ENCODE data around the gene ANP32E.
A peak's percentile ranks its signal among the peaks of the same experiment; 100 is the strongest.
"Not testable (repeated sequence)": the region's sequence is repeated elsewhere in the genome, so short reads cannot be mapped to it uniquely, and the experiment has no call there.

Gene ANP32E

DNA sequence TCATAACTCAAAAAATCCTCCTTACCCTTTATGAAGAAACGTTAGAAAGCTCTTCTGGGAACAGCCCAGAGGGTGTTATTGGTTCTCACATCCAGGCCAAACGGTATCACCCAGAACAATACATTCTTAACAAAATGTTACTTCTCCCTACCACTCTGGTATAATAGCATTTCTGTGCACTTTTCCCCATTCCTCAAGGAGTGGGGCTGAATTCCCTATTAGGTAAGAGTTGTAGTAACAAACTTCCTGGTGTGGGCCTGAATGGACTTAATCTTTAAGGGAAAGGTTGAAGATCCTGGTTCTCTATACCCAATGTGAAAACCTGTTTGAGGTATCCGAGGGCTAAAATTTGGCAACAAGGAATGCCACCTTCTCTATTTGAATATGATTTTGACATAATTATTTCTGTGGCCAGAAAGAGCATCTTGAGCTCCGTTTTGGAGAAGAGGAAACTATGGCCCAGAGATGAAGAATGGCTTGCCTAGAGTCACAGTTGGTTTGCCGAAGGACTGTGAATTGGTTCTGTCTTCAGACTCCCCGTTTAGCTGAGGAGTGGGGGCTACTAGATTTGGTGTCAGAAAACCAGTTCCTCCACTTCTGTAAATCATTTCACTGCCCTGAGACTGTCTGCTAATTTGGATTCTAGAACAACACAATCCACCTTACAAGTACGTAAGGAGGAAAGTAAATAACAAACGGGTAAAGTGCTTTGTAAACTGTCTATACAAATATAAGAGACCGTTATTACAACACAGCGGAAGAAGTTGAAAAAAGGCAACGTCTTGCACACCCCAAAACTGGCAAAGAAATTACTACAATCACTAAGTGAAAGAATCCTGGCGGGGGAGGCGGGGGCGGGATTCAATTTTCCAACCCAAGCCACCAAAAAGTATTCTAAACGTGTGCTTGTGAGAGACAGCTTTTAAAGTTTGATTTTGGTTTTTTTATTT lies 2.3 kb downstream of the ANP32E start:
- no peaks in the 10 kb centered on the region for H3K27me3 ChIP-seq (ENCODE audit: insufficient read depth, low read length)
- peak overlapping the region; percentile 32; the same call in 1 of the 2 replicates for H3K27ac ChIP-seq (ENCODE audit: low read depth, low read length)
- H3K36me3 ChIP-seq (ENCODE audit: insufficient read depth, low read length): peaks cover 34% of the 10 kb centered on the region
- peaks cover 19% of the 10 kb centered on the region for H3K4me1 ChIP-seq (ENCODE audit: insufficient read depth, low read length)
- 50% methylated on average over 8 of the region's 15 CpGs for WGBS
- H3K4me3 ChIP-seq (ENCODE audit: low read length): peak overlapping the region; percentile 92
- peak overlapping the region; percentile 97 for H3K9ac ChIP-seq (ENCODE audit: low read depth, low read length)
- no peaks in the 10 kb centered on the region for H3K9me3 ChIP-seq (ENCODE audit: insufficient read depth, low read depth, low read length)

DNA sequence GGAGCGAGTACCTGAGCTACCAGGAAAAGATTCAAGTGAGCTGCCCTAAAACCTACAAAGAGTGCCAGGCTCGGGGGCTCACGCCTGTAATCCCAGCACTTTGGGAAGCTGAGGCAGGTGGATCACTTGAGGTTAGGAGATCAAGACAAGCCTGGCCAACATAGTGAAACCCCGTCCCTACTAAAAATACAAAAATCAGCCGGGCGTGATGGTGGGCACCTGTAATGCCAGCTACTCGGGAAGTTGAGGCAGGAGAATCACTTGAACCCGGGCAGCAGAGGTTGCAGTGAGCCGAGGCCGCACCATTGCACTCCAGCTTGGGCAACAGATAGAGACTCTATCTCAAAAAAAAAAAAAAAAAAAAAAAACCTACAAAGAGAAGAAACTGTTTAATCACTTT lies 3.0 kb downstream of the ANP32E start:
- H3K9ac ChIP-seq (ENCODE audit: low read depth, low read length); H3K27ac ChIP-seq (ENCODE audit: low read depth, low read length); H3K9me3 ChIP-seq (ENCODE audit: insufficient read depth, low read depth, low read length); H3K27me3 ChIP-seq (ENCODE audit: insufficient read depth, low read length); H3K4me3 ChIP-seq (ENCODE audit: low read length): not testable (repeated sequence)
- Histone ChIP-seq H3K36me3 (ENCODE audit: insufficient read depth, low read length) (peaks cover 40% of the 10 kb centered on the region), H3K4me1 (ENCODE audit: insufficient read depth, low read length) (peaks cover 19% of the 10 kb centered on the region)
- 94% methylated on average over 10 of the region's 10 CpGs for WGBS

GRCh38 chr1:150228246-150228645 lies 7.7 kb downstream of the ANP32E start:
- H3K9ac ChIP-seq (ENCODE audit: low read depth, low read length); H3K27me3 ChIP-seq (ENCODE audit: insufficient read depth, low read length); H3K9me3 ChIP-seq (ENCODE audit: insufficient read depth, low read depth, low read length); H3K4me1 ChIP-seq (ENCODE audit: insufficient read depth, low read length); H3K4me3 ChIP-seq (ENCODE audit: low read length); H3K27ac ChIP-seq (ENCODE audit: low read depth, low read length): not testable (repeated sequence)
- H3K36me3 ChIP-seq (ENCODE audit: insufficient read depth, low read length): peaks cover 80% of the 10 kb centered on the region
- 96% methylated on average over 10 of the region's 10 CpGs for WGBS

DNA sequence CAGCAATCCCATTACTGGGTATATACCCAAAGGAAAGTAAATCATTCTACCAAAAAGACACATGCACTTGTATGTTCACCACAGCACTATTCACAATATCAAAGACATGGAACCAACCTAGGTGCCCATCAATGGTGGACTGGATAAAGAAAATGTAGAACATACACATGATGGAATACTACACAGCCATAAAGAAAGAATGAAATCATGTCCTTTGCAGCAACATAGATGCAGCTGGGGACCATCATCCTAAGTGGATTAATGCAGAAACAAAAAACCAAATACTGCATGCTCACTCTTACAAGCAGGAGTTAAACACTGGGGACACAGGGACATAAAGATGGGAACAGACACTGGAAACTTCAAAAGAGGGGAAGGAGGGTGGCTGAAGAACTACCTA lies 8.7 kb downstream of the ANP32E start:
- Histone ChIP-seq H3K4me3 (ENCODE audit: low read length) (no peak overlapping the region), H3K9ac (ENCODE audit: low read depth, low read length) (no peak overlapping the region), H3K36me3 (ENCODE audit: insufficient read depth, low read length) (peaks cover 89% of the 10 kb centered on the region), H3K27me3 (ENCODE audit: insufficient read depth, low read length) (no peaks in the 10 kb centered on the region), H3K9me3 (ENCODE audit: insufficient read depth, low read depth, low read length) (no peaks in the 10 kb centered on the region), H3K27ac (ENCODE audit: low read depth, low read length) (no peak overlapping the region), H3K4me1 (ENCODE audit: insufficient read depth, low read length) (no peaks in the 10 kb centered on the region)

GRCh38 chr1:150226486-150226885 lies 9.4 kb downstream of the ANP32E start:
- no peak overlapping the region for H3K4me3 ChIP-seq (ENCODE audit: low read length)
- 93% methylated on average over 1 of the region's 2 CpGs for WGBS
- peaks cover 90% of the 10 kb centered on the region for H3K36me3 ChIP-seq (ENCODE audit: insufficient read depth, low read length)
- H3K9me3 ChIP-seq (ENCODE audit: insufficient read depth, low read depth, low read length): no peaks in the 10 kb centered on the region
- no peaks in the 10 kb centered on the region for H3K27me3 ChIP-seq (ENCODE audit: insufficient read depth, low read length)
- H3K4me1 ChIP-seq (ENCODE audit: insufficient read depth, low read length): no peaks in the 10 kb centered on the region
- H3K27ac ChIP-seq (ENCODE audit: low read depth, low read length): no peak overlapping the region
- H3K9ac ChIP-seq (ENCODE audit: low read depth, low read length): no peak overlapping the region

DNA sequence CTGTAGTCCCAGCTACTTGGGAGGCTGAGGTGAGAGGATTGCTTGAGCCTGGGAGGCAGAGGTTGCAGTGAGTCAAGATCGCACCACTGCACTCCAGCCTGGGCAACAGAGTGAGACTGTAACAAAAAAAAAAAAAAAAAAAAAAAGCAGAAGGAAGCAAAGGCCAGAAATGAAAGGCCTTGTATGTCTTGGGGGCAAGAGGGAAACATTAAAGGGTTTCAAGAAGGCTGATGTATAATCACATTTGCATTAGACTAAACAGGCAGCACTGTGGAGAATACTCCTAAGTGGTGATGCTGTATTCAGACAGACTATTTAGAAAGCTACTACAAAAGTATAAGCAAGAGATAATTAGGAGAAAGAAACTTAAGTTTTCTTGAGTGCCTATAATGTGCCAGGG lies 10.4 kb downstream of the ANP32E start:
- Histone ChIP-seq H3K27ac (ENCODE audit: low read depth, low read length) (no peak overlapping the region), H3K9me3 (ENCODE audit: insufficient read depth, low read depth, low read length) (no peaks in the 10 kb centered on the region), H3K36me3 (ENCODE audit: insufficient read depth, low read length) (peaks cover 88% of the 10 kb centered on the region), H3K9ac (ENCODE audit: low read depth, low read length) (no peak overlapping the region), H3K4me1 (ENCODE audit: insufficient read depth, low read length) (no peaks in the 10 kb centered on the region), H3K4me3 (ENCODE audit: low read length) (no peak overlapping the region), H3K27me3 (ENCODE audit: insufficient read depth, low read length) (no peaks in the 10 kb centered on the region)
- WGBS: 83% methylated on average over 1 of the region's 1 CpG

GRCh38 chr1:150224983-150225382 lies 10.9 kb downstream of the ANP32E start:
- Histone ChIP-seq H3K9me3 (ENCODE audit: insufficient read depth, low read depth, low read length) (no peaks in the 10 kb centered on the region), H3K27ac (ENCODE audit: low read depth, low read length) (no peak overlapping the region), H3K4me3 (ENCODE audit: low read length) (no peak overlapping the region), H3K9ac (ENCODE audit: low read depth, low read length) (no peak overlapping the region), H3K27me3 (ENCODE audit: insufficient read depth, low read length) (no peaks in the 10 kb centered on the region), H3K4me1 (ENCODE audit: insufficient read depth, low read length) (no peaks in the 10 kb centered on the region), H3K36me3 (ENCODE audit: insufficient read depth, low read length) (peaks cover 88% of the 10 kb centered on the region)
- WGBS: 96% methylated on average over 1 of the region's 1 CpG

GRCh38 chr1:150221552-150221951 lies 14.4 kb downstream of the ANP32E start:
- no peak overlapping the region for H3K4me3 ChIP-seq (ENCODE audit: low read length)
- no peak overlapping the region for H3K27ac ChIP-seq (ENCODE audit: low read depth, low read length)

GRCh38 chr1:150215855-150216254 lies 20.1 kb downstream of the ANP32E start:
- H3K4me3 ChIP-seq (ENCODE audit: low read length); H3K9me3 ChIP-seq (ENCODE audit: insufficient read depth, low read depth, low read length); H3K27me3 ChIP-seq (ENCODE audit: insufficient read depth, low read length); H3K4me1 ChIP-seq (ENCODE audit: insufficient read depth, low read length); H3K9ac ChIP-seq (ENCODE audit: low read depth, low read length); H3K27ac ChIP-seq (ENCODE audit: low read depth, low read length): not testable (repeated sequence)
- H3K36me3 ChIP-seq (ENCODE audit: insufficient read depth, low read length): peaks cover 27% of the 10 kb centered on the region
- 98% methylated on average over 6 of the region's 6 CpGs for WGBS

More at GRCh38 chr1:150221552-150221951, 14.4 kb downstream of the ANP32E start:
- H3K9ac ChIP-seq (ENCODE audit: low read depth, low read length): no peak overlapping the region
- WGBS: 87% methylated on average over 2 of the region's 2 CpGs
- no peaks in the 10 kb centered on the region for H3K9me3 ChIP-seq (ENCODE audit: insufficient read depth, low read depth, low read length)
- H3K27me3 ChIP-seq (ENCODE audit: insufficient read depth, low read length): no peaks in the 10 kb centered on the region
- peaks cover 73% of the 10 kb centered on the region for H3K36me3 ChIP-seq (ENCODE audit: insufficient read depth, low read length)
- no peaks in the 10 kb centered on the region for H3K4me1 ChIP-seq (ENCODE audit: insufficient read depth, low read length)

DNA sequence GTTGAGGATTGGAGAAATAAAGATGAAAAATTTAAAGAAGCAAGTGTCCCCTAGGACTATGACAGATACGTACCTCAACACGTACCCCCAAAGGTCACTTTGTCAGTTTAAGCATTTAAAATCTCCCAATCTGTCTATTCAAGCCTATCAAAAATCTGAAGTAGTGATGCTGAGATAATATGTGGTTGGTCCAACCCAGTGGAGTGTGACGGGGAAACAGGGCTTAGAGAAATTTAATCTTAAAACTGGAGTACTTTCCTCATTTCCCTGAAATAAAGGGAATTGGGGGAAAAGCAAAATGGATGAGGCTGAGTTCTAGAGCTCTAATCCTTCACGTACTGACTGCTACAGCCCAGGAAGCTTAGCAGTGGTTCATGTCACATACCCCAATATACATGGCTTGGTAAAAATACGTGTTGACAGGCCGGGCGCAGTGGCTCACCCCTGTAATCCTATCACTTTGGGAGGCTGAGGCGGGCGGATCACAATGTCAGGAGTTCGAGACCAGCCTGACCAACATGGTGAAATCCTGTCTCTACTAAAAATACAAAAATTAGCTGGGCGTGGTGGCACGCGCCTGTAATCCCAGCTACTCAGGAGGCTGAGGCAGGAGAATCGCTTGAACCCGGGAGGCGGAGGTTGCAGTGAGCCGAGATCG lies 21.7 kb downstream of the ANP32E start:
- H3K36me3 ChIP-seq (ENCODE audit: insufficient read depth, low read length): peaks cover 10% of the 10 kb centered on the region; the same call in 1 of the 2 replicates
- peak overlapping the region; percentile 57 for H3K4me3 ChIP-seq (ENCODE audit: low read length)
- H3K9me3 ChIP-seq (ENCODE audit: insufficient read depth, low read depth, low read length); H3K4me1 ChIP-seq (ENCODE audit: insufficient read depth, low read length); H3K27me3 ChIP-seq (ENCODE audit: insufficient read depth, low read length): not testable (repeated sequence)
- peak overlapping the region; percentile 72 for H3K27ac ChIP-seq (ENCODE audit: low read depth, low read length)
- 81% methylated on average over 11 of the region's 18 CpGs for WGBS
- peak overlapping the region; percentile 68 for H3K9ac ChIP-seq (ENCODE audit: low read depth, low read length)
